NCI-H1930 (cell line): ENCODE measurements around the gene NECAB2.

Experiments
- DNase-seq, 2 experiments: peaks; one replicate each; lab custom pipeline; 2025; lab: John Stamatoyannopoulos, UW

NECAB2 gene

DNA sequence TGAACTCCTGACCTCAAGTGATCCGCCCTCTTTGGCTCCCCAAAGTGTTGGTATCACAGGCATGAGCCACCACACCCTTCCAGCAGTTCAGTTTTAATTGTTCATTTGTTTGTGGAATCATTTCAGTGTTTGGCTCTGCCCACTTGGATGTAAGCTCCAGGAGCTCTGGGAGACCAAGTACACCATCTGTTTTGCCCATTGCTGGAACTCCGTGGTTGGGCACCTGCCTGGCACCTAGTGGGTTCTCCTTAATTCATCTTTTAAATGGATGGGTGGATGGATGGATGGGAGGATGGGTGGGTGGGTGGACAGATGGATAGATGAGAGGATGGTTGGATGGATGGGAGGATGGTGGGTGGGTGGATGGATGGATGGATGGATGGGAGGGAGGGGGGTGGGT, 953 bp upstream of the NECAB2 start:
- DNase-seq = no peak

DNA sequence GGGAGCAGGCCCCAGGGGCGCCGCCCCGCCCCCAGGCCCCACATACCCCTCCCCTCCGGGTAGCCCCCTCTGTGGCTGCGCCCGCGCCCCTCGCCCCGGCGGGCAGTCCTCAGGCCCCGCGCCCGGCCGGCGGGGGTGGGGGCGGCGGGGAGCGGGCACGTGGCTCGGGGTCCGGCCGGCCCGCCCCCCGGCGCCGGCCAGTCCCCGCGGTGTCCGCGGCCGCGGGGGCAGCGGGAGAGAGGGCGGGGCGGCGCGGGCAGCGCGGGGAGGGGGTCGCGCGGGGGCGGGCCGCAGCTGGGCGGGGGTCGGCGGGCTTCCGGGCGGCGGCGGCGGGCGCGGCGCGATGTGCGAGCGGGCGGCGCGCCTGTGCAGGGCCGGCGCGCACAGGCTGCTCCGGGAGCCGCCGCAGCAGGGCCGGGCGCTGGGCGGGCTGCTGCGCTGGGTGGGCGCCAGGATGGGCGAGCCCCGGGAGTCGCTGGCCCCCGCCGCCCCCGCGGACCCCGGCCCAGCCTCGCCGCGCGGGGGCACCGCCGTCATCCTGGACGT, 335 bp downstream of the NECAB2 start:
- DNase-seq = no peak

DNA sequence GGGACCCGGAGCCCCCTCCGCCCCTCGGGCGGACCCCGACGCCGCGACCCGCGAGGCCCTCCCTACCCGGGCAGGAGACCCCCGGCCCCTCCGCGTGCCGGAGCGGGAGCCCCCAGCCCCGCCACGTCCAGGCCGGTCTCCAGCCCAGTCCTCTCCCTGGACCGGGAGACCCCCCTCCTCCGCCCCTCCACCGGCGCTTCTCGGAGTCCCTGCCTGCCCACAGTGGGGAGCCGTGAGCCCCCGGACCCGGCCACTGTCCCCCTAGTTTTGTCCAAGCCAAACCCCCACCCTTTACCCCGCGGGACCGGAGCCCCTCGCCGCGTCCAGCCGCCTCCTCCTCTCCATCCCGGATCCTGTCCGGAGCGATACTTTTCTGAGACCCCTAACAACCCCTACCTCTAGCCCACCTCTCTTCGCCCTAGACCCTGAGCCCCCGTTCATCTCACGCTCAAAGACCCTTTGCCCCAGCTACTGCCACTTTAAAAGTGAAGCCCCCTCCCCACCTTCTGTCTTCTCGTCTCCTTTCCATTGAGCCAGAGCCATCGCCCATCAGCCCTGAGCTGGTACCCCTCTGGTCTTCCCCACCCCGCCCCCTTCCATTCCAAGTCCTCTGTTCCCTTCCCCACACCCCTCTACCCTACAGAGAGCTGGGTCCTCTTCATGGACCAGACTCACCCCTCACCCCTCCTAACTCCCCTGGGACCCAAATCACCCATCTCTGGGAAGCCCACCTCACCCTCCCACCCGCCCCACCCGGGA, 1.0 kb downstream of the NECAB2 start:
- DNase-seq = no peak

DNA sequence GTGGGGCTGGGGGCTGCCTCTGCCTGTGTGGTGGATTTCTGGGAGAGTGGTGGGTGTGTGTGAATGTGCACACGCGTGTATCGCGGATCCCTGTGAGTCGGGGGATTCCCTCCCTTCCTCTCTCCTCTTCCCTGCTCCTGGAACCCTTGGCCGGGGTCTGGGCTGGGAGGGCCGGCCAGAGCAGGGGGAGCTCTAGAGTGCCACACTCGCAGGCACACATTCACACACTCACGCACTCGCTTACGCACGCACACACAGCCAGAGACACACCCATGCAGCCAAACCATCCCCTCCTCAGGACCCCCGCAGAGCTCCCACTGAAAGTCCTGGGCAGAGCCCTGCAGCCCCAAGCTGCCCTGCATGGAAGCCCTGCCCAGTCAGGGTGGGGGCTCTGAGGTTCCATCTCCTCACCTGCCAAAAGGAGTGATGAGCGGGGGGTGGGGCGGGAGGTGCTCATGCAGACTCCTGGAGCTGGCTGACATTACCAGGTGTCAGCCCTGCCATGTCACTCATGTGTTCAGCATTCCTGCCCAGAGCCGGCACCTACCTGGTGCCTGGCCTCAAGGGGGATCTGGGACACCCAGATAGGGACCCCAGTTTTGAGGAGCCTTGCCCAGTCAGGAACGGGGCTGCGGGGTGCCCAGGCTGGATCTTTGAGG, 1.9 kb downstream of the NECAB2 start:
- DNase-seq = no peak

DNA sequence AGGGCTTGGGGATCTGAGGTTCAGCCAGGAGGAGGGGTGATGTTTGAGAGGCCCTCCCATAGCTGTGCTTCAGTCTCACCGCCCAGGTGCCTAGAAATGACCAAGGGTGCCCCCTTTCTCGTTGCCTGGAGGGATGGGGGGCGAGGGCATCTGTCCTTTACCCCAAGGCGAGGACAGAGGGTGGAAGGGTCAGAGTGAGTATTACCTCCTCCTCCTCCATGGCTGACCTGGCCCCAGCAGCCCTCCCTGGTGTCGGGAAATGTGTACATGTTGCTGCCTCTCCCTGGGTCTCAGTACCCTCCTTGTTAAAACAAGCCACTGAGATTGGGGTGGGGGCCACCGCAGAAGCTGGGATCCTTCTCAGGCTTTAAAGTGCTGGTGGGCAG, 2.4 kb downstream of the NECAB2 start:
- no peak for DNase-seq

DNA sequence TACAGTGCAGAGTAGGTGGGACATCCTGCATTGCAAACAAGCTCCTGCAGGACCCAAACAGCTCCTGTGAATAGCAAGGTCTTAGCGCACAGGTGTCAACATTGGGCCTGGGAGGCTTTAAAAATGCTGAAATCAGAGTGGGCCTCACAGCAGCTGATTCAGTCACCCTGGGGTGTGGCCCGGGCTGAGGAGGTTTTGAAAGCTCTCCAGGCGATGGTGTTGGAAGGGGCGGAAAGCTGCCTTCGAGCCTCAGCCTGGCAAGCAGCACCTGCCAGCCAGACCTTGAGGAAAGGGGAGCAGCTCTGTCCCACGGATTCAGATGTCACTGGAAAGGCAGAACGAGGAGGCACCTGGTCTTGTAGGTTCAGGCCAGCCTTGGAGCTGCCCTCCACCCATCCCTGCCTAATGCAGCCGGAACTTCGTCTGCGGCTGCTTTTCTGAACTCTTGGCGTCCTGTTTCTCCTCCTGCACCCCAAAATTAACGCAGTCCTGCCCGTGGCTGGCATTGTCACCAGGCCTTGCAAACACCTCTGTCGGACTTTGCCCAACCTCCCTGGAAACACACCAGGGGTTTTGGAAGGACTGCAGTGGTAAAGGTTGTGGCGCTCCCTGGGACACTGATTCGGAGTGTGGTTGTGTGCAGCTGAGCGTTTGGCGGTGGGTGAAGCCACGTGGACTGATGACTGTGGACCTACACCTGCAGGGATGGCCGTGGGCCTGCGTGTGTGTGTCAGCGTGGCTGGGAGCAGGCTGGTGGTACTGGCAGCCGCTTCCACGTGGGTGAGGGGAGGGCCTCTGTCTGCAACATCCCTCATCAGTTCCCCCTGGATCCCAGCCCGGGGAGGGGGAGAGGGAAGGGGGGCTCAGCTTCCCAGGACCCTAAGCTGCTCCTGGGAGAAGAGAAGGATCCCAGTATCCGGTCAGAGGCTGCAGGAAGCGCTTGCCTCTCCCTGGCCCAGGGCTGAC, 3.4 kb downstream of the NECAB2 start:
- no peak for DNase-seq

DNA sequence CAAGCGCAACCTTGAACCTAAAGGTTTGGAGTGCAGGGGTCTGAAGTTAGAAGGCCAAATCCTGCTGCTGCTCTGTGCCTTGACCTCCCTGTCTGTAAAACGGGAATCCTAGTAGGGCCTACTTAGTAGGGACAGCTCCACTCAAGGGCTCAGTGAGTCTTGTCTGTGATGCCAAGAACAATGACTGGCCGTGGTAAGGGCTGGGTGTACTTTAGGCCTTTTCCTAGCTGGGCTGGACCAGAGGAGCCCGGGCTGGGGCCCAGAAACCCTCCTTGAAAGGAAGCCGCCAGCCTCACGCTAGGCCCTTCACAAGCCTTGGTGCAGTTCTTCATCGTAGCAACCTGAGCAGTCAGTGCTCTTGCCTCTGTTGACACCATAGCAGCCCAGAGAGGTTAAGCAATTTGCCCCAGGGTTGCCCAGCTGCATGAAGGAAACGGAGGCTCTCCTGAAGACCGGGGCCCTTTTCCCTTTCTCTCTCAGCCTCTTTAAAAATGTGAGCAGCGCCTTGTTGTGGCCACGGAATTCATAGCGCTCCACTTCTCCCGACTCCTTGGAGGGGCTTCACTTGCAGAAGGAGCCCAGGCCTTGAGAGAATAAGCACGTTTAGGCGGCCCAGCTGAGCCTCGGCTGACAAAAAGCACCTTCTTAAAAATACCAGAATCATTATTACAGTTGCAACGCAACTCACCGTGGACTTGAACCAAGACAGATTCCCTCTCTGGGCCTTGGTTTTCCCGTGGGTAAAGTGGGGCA, 4.4 kb downstream of the NECAB2 start:
- no peak for DNase-seq

DNA sequence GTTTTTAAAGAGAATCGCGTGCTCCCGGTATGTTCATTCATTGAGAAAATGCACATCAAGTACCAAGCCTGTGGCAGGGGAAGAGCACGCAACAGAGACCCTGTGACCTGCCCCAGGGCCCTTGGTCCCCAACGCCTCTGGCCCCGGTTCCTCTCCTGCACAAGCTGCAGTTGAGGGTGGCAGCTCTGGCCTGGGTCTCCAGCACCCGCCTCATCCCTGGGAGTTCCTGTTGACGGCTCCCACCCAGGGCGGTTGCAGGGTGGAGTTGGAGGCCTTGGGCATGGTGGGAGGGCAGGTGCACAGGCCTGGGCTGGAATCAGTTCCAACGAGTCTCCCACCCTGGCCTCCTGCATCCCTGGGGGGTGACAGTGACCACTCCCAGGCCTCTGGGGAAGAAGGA, 5.0 kb downstream of the NECAB2 start:
- DNase-seq = no peak

DNA sequence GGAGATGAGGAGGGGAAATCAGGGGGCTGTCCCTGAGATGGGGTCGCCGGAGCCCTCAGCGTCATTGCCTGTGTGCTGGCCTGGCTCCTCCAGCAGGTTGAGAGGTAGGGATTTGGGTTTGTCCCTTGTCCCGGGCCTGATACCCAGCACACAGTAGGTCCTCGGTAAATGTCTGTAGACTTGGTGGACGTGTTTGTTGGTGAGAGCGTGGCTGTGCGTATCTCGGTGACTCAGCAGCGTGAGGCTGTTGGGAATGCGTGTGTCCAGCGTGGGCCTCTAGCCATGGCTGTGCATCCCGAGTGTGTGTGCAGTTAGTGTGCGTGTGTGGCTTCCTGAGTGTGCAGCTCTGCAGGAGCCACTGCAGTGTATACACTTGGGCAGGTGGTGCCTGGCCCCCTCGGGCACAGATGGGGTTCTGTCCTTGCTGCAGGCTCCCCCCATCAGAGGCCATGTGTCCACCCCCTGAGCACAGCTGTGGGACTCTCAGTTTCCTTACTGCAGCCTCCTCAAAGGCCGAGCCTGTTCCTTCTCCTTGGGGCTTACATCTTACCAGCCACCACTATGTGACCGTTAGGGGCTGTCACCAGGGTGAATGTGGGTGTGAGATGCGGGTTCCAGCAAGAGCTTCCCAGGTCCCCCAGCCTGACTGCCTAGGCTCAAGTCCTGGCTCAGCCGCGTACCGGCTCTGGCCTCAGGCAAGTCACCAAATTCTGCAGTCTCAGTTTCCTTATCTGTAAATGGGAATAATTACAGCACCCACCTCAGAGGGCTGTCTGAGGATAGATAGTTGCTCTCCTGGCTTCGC, 5.7 kb downstream of the NECAB2 start:
- DNase-seq = no peak

DNA sequence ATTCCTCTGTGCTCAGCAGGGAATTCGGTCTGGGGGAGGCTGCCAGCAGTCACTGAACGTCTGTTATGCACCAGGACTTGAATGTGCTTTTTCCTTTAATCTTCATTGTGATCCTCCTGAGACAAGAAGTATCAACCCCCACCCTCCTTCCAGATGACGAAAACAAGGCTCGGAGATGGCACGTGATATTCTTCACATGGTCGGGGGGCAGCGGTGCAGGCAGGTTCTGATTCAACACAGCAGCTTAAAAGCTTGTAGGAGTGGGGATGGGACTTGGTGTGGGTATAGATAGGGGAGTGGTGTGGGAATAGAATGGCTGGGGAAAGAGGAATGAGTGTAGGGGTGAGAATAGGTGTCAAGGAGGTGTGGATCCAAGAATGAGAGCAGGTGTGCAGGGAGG, 6.4 kb downstream of the NECAB2 start:
- DNase-seq = no peak

DNA sequence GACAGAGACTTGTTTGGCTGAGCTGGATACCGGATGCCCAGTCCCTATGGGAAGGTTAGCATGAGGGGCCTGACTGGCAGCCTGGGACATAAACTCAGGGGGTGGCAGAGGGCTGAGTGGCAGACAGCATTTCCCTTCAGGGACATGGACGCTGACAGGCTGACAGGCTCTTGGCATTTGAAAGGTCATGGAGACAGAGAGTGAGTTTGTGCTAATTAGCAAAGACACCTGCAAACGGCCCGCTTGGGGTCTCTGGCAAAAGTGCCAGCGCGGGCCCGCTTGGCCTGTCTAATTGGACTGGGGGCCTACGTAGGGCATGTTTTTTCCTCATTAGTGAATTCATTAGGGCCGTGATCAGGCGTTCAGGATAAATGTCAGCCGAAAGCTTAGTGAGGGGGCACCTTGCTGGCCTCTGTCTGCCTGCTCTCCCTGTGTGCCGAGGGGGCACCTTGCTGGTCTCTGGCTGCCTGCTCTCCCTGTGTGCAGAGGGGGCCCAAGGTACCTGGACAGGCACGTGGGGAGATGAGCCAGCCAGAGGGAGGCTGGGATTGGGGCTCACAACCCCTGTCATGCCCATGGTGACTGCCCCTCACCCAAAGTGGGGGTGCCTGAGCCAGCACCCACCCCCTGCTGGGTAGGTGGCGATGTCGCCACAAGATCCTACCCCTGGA, 7.7 kb downstream of the NECAB2 start:
- DNase-seq = no peak

DNA sequence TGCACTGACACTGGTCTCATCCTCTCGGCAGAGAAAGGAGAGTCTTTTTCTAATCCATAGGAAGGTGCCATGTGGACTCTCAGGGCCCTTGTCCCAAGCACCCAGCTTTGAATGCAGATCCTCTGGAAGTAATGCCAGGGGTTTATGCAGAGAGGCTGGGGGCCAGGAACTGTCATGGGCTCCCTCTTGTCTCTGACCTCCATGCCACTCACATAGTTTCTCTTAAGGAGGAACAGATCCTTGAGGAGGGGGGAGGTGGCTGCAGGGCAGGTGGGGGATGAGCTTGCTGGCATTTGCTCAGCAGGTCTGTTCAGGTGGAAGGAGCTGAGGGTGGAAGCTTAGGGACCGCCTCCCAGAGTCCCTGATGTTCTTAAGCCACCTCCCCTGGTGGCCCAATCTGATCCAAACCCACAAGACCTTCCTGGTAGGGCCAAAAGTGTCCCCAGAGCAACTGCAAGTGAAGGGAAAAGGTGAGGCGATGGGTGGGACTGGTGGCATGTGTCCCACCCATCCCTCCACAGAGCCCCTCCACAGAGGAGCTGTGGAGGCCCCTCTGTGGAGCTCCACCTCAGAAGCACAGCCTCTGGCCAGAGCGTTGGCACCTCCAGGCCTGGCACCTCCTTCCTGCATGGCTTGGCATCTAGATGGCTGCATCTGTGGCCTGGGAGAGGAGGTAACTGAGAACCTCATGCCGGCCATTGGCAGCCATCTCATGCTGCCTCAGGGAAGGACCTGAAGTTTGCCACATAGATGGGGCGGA, 9.2 kb downstream of the NECAB2 start:
- no peak for DNase-seq

DNA sequence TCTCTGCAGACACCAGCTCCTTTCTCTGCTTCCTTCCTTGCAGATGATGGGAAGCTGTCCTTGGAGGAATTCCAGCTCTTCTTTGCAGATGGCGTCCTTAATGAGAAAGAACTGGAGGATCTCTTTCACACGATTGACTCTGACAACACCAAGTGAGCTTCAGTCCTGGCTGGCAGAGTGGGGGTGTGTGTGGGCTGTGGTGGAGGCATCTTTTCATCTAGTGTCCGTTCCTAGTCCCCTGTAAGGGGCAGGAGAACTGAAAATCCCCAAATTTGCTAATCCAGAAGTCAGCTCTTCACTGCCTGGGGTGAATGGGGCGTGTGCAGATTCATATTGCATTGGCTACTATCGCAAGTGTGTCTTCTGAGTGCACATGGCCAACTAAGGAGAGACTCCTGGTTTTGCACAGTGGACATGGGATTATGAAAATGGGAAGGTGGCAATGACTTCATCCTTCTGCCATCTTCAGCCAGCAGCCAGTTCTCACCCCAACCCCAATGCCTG, 10.4 kb downstream of the NECAB2 start:
- no peak for DNase-seq

DNA sequence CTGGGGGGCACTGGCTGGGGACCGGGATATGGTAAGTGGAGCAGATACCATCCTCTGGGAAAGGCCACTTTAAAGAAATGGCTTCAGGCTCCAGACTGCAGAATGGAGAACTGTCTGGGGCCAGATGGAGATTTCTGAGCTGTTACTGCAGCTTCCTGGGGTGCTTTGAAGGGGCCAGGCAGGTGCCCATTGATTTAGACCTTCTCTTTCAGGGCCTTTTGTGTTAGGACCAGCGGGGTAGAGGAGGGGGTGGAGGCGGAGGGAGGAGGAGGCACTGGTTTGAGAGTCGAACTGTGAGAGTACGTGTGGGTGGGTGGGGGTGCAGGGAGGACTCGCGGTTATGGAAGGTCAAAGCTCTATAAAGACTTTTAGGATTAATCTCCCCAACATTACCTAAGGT, 11.4 kb downstream of the NECAB2 start:
- DNase-seq = no peak

DNA sequence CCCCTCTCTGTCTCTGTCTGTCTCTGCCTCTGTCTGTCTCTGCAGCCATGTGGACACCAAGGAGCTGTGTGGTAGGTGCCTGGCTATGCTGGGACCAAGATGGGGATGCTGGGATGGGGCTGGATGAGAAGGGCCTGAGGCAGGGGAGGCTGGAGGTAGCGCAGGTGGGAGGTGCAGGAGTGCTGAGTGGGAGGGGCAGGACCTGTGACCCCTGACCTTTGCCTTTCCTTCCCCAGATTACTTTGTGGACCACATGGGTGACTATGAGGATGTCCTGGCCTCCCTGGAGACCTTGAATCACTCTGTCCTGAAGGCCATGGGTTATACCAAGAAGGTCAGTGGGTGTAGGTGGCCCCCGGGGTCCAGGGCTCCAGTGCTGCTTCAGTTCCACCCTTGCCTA, 12.8 kb downstream of the NECAB2 start:
- no peak for DNase-seq

DNA sequence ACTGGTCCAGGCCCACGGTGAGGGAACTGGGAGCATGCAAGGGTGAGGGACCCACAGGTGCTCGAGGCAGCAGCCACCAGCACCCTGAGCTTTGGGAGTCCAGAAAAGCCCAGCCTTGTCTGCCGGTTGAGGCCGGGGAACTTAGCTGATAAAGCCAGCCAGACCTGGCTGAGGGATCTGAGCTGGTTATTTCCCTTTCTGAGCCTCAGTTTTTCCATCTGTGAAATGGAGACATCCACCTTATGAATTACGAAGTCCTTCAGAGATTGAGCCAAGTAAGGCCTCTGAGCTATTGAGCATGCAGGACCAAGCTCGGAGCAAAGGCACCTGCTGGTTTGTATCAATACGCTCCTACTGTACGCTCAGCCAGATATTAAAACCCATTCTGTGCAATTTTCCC, 13.8 kb downstream of the NECAB2 start:
- DNase-seq = no peak

DNA sequence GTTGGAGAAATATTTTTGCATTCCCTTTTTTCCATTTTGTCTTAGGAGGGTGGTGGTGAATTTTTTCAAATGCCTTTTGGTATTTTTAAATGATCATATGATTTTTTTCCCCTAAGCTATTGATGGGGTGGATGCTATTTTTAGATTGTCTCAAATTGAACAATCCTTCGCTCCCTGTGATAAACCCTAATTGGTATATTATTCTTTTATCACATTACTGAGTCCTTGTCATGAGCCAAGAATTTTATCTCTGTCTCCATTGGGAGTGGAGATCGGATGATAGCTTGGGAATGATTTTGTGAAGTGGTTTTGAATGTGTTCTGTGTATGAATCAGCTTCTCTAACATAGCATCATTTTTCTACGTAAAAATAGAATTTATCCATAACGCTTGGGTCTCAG, 15.4 kb downstream of the NECAB2 start:
- no peak for DNase-seq

DNA sequence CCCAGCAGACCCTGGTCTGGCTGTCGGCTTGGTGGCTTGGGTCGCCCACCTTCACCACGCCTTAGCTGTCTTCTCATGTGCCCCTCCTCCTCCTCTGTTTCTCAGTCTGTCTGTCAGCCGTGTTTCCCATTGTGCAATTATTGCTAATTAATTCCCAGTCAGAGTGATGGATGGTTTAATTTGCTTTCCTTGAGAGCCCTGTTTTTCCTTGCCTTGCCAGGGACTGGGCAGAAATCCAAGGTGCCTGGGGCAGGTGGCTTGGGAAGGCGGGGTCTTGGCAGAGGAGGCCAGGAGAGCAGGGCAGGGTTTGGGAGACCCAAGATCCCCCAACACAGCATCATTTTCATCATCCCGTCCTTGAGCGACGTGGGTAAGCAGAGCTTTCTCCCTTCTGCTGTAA, 21.3 kb downstream of the NECAB2 start:
- DNase-seq = no peak

DNA sequence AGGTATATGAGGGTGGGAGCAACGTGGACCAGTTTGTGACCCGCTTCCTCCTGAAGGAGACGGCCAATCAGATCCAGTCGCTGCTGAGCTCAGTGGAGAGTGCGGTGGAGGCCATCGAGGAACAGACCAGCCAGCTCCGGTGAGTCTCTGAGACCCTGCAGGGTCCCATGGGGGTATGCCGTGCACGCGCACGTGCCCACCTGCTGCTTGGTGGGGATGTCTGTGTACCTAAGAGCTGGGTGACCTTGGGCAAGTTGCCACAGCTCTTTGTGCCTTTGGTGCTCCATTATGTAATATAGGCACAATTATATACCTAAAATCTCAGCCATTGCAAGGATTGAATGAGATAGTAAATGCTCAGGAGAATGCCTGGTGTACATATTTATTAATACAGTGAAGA, 22.4 kb downstream of the NECAB2 start:
- no peak for DNase-seq
